ENCODE results near the gene ARPC2.

Gene ARPC2

GRCh38 chr2:218291318-218292047 lies 74.5 kb downstream of the ARPC2 start:
- no peak for DNase-seq

GRCh38 chr2:218292048-218293014 lies 75.3 kb downstream of the ARPC2 start, which contains the start of gene TMBIM1:
Gene TMBIM1, minus strand, starts transcription at chr2:218292503. Its CDS starts 10,362 bp downstream, at chr2:218282141.
- peak; percentile 71 for DNase-seq

GRCh38 chr2:218293715-218294429 lies 76.9 kb downstream of the ARPC2 start:
- no peak for DNase-seq

GRCh38 chr2:218294430-218295022 lies 77.5 kb downstream of the ARPC2 start:
- no peak for DNase-seq

GRCh38 chr2:218295029-218295428 lies 78.0 kb downstream of the ARPC2 start:
- peak; percentile 29 for DNase-seq

- DNase-seq: no peak
These were observed 79.2 kb downstream of the ARPC2 start for GRCh38 chr2:218296200-218296599.

- no peak for DNase-seq
These were observed 79.9 kb downstream of the ARPC2 start for GRCh38 chr2:218296847-218297246.

- DNase-seq: no peak
These were observed 81.4 kb downstream of the ARPC2 start for GRCh38 chr2:218298314-218298875.

- DNase-seq: no peak
These were observed 83.2 kb downstream of the ARPC2 start for GRCh38 chr2:218300141-218300540.

- peak; percentile 31 for DNase-seq
These were observed 84.3 kb downstream of the ARPC2 start for GRCh38 chr2:218301176-218301819.
